GM19035 (cell line): ENCODE data around the gene HS1BP3.
A peak's percentile ranks its signal among the peaks of the same experiment; 100 is the strongest.

Experiments used
- ATAC-seq: cut with Tn5 transposase; IDR thresholded peaks from one replicate; pipeline ENCODE4 v1.9.1; 2021; ENCODE audit not compliant: unreplicated experiment

HS1BP3 gene

DNA sequence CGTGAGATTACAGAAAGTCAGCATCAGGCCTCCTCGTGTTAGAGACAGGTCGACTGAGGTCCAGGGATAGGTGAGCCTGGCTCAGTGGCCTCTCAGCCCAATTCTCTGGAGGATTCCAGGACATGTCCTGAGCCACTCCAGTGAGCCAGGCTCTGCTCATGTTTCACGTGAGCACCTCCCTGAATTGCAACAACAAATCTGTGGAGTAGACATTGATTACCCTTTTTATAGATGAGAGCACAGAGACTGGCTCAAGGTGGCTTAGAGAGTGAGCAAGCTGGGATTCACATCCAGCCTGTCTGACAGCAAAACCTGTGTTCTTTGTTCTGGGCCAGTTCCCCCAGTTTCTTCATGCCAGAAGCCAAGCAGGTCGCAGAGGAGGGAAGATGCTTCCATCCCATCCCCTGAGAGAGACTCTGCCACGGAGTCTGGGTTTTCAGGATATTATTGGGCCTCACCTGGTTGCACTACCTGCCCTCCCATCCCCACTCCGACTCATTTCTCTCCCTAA lies 46.4 kb downstream of the HS1BP3 start:
- no peak for ATAC-seq

GRCh38 chr2:20603791-20604190 lies 47.1 kb downstream of the HS1BP3 start:
- ATAC-seq = no peak

DNA sequence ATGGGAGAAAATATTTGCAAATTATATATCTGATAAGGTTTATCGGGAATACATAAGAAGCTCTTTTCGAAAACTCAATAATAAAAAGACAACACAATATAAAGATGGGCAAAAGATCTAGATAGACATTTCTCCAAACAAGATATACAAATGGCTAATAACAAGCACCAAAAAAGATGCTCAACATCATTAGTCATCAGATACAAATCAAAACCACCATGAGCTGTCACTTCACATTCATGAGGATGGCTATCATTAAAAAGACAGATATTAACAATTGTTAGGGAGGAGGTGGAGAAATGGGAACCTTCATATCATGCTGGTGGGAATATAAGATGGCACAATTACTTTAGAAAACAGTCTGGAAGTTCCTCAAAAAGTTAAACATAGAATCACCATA lies 48.1 kb downstream of the HS1BP3 start:
- ATAC-seq = no peak

DNA sequence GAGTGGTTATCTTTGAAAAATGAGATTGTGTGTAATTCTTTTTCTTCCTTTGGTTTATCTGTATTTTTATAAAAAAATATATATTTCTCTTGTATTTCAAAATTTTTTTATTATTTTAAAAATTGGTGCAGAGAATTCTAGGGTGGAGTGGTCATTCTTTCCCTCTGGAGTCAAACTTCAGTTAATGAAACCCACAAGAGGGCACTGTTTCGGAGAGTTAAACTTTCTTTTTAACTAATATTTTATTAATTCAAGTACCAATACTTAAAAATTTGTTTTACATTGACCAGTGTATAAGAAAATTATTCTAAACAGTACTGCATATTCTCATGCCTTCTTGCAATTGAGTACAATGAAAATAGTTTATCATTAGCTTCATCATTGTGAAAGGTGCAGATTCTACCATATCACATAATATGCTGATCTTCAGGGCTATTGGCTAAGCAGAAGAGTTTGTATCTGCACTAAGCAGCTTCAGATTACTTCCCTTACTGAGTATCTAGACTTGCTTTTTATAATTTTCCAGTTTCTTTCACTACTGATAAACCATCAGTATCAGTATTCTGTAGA lies 50.1 kb downstream of the HS1BP3 start:
- no peak for ATAC-seq

DNA sequence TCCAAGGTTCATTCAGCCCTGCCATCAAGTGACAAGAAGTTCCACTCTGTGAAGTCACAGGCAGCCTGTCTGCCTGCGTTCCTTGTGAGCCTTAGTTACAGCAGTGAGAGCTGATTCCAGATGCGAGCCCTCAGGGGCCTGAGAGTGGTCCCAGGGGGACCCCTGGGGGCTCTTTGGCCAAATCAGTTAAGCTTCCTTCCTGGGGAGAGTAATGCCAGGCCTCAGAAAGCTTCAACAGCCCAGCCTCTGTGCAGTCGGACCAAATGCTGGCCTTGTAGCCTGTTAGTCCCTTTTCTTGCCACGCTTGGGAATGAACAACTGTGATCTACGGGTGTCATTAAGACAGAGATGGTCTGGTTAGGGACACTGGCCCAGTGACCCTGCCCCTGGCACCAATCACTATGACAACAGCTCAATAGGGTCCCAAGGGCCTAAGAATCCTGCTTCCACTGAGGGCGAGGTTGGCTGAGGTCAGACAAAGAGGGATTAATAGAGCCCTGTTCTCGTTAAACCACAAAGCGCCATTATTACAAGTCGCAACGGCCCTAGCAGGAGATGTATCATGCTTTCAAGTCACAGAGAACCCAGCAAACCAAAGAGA lies 50.9 kb downstream of the HS1BP3 start:
- ATAC-seq = no peak

DNA sequence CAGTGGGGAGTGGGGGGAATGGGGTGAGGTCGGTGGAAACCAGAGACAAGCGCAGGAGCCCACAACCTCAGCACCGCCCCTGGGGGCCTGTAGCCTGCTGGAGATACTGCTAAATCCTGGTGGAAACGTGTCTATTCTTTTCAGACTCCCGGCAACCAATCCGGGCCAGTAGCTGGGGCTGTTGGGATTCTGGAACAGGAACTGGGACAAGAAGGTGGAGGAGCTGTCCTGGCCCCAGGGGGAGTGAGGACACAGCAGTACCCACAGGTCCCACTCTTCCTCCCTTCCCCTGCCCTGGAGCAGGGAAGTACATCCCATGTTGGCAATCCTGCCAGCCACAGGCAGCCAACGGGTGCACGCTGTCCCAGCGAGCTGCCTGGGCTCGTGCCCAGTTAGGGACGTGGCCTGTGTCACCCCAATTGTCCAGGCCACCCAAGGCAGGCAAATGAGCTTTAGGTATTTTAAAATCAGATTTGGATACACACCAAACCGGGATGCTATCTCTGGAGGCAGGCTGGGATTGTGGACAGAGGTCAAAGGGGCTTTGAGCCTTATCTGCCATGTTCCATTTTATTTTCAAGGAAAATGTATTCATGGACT lies 51.8 kb downstream of the HS1BP3 start:
- no peak for ATAC-seq

DNA sequence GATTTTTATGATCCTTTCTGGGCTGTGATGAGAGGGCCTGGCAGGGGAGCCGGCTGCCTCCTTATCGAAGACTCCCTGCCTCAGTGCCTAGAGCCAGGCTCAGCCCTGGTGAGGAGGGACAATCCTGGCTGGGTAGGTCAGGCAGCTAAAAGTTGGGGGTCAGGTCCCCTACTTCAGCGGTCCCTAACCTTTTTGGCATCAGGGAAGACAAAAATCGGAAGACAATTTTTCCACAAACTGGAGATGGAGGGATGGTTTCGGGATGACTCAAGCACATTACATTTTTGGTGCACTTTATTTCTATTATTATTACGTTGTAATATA lies 53.1 kb downstream of the HS1BP3 start:
- no peak for ATAC-seq

DNA sequence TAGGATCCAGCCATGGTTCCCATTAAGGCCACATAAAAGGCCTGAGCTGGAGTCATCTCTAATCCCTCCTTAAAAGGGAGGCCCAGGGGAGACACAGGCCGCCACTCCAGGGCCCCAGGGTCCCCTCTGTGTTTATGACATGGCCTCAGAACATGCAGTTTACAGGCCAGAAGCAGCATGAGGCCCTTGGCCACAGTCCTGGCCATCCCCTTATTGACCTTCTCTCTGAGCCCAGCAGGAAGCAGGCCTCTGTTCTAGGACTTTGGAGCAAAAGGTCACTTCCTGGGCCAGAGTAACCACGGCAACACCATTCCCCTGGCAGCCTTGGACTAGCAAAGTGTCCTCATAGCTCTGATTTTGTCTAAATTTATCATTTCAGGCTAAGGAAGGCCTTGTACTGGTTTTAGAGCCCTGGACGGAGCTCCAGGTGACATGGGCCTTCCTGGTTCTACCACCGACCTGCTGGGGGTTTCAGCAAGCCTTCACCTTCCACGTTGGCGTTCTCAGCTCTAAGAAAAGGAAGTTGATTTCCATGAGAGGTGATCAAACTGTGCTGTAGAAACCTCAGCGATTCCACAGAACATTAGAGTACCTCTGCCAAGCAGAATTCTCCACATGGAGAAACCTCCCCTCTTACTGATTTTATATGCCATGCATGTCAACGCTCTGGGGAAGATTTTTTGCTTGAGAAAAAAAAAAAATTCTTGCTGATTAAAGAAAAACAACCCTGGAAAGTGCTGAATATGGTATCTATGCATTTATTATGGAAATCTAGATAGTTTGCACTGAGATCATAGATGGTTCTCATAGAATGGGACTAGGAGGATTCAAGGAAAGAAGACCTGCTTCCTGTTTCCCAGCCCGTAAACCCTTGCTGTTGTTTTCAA lies 53.7 kb downstream of the HS1BP3 start:
- ATAC-seq = no peak

DNA sequence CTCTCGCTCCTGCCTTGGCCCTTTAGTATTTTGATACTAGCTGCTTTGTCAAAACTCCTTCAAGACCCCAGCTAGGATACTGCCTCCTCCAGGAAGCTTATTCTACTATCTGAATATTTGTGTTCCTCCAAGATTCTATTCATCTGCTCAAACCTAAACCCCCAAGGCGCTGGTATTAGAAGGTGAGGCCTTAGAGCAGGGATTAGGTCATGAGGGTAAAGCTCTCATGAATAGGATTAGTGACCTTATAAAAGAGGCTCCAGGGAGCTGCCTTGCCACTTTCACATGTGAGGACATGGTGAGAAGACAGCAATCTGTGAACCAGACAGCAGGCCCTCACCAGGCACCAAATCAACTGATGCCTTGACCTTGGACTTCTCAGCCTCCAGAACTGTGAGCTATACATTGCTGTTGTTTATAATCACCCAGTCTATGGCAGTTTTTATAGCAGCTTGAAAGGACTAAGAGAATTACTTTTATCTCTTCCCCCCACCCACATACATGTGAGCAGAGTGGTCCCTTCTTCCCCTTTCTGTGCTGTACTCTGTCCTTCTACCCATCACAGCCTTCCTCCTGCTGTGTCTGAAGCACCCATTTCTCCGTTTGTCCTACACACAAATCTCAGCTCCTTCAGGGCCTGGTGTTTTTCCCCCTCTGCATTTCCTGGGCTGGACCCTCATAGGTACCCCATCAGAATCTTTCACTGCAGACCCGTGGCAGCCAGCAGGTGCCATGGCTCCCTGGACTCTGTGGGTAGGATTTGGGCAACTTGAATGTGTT lies 54.5 kb downstream of the HS1BP3 start:
- ATAC-seq = peak; percentile 0

DNA sequence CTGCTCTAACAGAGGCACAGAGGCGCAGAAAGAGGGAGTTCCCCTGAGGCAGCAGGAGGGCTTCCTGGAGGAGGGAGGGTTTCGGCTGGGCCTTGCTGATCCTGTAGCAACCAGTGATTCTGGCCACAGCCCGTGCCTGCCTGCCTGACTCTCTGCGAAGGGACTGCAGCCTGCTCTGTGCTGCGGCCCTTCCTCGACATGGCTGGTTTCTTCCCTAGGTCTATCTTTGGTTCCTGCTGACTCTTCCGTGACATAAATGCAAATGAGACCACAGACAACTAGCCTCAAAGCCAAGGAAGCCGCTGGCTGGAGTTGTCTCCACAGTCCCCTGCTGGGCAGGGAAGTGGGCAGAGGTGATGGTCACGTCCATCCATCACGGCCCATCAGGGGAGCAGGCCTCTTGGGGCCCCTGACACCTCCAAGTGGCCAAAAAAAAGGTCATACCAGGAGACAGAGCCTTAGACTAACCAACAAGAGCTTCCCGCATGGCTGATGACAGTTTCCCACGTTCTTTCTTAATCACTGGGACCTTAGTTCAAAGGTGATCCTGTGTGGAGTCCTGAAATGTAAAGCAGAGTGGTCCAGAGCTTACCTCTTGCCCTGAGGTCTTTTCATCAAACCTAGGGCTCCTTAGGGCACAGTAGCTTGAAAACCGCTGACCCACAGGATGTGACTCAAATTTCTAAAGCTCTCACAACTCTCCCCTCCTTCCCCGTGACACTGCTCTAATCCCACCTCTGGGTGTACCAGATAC lies 55.3 kb downstream of the HS1BP3 start:
- peak; percentile 92 for ATAC-seq

- ATAC-seq = peak; percentile 5
Measured at GRCh38 chr2:20594957-20595356, 55.9 kb downstream of the HS1BP3 start.

GRCh38 chr2:20594048-20594750 lies 56.7 kb downstream of the HS1BP3 start:
- ATAC-seq = no peak

DNA sequence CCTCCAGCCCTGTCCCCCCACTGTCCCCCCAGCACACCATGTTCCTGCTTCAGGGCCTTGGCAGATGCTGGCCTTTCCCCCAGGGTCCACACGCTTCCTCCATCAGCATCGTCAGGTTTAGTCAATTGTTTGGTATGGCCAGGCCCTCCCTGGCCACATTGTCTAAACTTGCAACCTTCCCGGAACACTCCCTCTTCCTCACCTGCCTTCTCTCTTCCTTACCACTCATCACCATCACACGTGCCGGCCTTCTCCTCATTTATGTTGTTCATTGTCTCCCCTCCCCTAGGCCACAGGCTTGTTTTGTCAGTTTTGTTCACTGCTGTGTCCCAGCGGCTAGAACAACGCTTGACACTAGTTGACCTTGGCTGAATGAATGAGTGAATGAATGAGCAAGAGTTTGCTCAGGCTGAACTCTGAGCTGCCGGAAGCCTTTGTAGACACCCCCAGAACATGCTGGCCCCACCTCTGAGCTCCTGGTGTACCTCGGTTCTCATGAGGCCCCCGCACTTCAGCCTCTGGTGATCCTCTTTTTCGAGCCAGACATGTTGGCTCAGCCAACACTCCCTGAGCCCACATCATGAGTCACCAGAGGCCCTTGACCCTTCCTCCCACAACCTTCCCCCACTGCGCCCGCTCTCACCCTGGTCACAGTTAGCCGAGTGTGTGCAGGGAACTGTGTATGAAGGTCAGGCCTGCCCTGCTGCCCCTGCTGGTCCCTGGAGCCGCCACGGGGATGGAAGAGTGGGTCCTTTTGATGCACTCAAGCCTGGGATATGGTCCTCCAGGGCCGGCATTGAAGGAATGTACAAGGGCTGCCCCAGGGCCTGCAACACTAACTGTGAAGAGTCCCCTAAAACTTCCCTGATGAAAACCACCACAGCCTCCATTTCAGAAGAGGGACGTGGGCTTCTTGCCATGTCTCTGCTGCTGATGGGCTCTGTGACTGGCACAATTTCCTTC lies 57.5 kb downstream of the HS1BP3 start:
- ATAC-seq = no peak

GRCh38 chr2:20592106-20593071 lies 58.5 kb downstream of the HS1BP3 start:
- no peak for ATAC-seq

DNA sequence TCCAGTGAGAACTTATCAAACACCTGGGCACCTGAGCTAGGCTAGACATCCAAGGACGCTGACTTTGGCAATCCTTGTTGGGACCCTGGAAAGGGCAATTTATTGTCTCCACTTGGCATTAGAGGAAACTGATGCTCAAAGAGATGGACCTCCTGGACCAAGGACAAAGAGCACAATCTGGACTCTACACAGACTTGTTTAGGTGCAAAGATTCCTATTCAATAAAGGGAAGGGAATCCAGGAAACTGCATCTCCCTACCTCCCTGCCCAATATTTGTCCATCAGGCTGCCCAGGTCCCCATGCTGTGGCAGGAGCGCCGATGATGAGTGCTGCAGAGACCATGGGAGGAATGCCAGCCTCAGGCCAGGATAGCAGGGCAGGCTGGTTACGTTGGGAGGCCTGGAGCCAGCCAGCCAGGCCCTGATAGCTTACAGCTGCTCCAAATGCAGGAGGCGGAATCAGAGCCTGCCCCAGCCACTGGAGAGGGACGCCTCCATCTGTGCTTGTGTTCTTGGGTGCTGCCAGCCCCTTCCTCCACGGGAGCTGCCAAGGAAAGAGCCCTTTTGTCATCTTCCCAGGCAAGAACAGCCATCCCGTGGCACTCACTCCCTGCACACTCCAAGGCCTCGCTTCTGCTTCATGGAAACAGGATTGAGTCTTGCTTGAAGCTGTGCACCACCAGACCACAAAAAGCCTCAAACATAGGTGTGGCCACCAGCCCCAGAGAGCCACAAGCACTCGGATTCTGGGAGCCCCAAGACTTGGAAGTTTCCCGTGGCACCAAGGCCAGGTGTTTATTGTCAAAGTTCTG lies 60.0 kb downstream of the HS1BP3 start:
- ATAC-seq = no peak

DNA sequence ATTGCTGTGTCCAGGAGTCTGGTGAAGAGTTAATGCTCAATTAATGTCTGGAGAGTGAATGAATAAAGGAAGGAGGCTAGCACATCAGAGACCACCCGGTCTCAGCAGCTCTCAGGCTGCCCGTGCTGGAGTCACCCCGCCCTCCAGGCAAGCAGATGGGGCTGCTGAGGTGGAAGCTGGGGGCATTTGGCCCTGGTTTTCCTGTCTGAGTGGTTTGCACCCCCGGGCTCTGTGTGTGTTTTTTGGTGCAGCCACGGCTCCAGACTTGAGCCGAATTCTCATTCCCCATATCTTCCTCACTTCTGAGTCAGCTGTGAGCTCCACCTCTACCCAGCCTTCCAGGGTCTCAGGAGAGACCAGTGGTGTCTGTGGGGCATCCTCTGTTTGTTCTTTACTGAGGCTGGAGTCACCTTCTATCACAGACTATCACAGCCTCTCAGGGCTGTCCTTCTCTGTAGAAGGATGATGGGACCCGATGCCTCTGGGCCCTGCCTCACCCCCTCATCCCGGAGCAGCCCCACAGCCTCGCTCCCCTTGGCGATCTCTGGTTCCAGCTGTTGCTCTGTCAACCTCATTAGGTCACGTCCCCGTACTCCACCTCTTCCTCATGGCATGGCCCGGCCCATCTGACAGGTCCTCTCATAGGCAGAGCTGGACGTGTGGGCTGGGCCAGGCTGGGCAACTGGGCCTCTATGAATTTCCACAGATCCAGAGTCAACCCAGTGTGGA lies 60.8 kb downstream of the HS1BP3 start:
- no peak for ATAC-seq
